ENCODE results near the gene RIGI.

The RIGI gene

DNA sequence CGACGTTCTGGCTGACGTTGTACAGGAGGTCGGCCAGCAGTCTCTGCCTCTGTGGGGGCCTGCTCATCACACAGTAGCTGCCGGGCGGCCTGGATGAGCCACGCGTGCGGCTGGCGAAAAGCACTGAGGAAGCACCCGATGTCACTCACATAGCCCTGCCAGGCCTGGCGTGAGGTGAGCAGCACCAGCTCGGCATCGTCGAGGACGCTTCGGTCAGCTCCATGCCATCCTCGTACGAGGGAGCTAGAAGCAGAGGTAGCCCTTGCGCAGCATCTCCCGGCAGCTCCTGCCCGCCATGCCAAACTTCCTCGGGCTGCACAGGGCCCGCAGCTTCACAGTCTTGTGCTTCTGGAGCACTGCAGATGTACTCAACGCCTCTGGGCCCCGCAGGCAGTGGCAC, 40.8 kb upstream of the RIGI start:
- H3K9me2 ChIP-seq (replicated peaks; ENCODE audit: insufficient read depth, low read length) = no peaks in the 10 kb centered on the region
- no peak for TF ChIP-seq EZH2phosphoT487 (conservative IDR thresholded peaks at IDR 0.05; ENCODE audit: low read length)
- TF ChIP-seq, protein P1, sequence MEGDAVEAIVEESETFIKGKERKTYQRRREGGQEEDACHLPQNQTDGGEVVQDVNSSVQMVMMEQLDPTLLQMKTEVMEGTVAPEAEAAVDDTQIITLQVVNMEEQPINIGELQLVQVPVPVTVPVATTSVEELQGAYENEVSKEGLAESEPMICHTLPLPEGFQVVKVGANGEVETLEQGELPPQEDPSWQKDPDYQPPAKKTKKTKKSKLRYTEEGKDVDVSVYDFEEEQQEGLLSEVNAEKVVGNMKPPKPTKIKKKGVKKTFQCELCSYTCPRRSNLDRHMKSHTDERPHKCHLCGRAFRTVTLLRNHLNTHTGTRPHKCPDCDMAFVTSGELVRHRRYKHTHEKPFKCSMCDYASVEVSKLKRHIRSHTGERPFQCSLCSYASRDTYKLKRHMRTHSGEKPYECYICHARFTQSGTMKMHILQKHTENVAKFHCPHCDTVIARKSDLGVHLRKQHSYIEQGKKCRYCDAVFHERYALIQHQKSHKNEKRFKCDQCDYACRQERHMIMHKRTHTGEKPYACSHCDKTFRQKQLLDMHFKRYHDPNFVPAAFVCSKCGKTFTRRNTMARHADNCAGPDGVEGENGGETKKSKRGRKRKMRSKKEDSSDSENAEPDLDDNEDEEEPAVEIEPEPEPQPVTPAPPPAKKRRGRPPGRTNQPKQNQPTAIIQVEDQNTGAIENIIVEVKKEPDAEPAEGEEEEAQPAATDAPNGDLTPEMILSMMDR (IDR thresholded peaks at IDR 0.05; ENCODE audit: insufficient read depth, low read length, poor library complexity, severe bottlenecking) = no peak
- H3K4me3 ChIP-seq (ENCODE audit: insufficient read depth, low read length, poor library complexity, severe bottlenecking) = no peak overlapping the region
- H3K27me3 ChIP-seq (ENCODE audit: low read length) = no peaks in the 10 kb centered on the region
- no peak overlapping the region for H2AFZ ChIP-seq (ENCODE audit: low read depth, low read length, severe bottlenecking)
- no peak overlapping the region for H3K27ac ChIP-seq (ENCODE audit: low read depth, low read length)
- peaks cover 48% of the 10 kb centered on the region for H3K79me2 ChIP-seq (ENCODE audit: insufficient read depth, low read length)
- H3K9me3 ChIP-seq (ENCODE audit: insufficient read depth, low read length) = no peaks in the 10 kb centered on the region
- no peak overlapping the region for H3K4me2 ChIP-seq (ENCODE audit: low read depth, low read length, poor library complexity, severe bottlenecking)
- peaks cover 2% of the 10 kb centered on the region; the same call in 1 of the 2 replicates for H4K20me1 ChIP-seq (ENCODE audit: low read depth, low read length)
- H3K36me3 ChIP-seq (ENCODE audit: low read length) = no peaks in the 10 kb centered on the region
- no peaks in the 10 kb centered on the region for H3F3A ChIP-seq (ENCODE audit: insufficient read depth)
- no peak overlapping the region for H3K9ac ChIP-seq (ENCODE audit: low read length)

DNA sequence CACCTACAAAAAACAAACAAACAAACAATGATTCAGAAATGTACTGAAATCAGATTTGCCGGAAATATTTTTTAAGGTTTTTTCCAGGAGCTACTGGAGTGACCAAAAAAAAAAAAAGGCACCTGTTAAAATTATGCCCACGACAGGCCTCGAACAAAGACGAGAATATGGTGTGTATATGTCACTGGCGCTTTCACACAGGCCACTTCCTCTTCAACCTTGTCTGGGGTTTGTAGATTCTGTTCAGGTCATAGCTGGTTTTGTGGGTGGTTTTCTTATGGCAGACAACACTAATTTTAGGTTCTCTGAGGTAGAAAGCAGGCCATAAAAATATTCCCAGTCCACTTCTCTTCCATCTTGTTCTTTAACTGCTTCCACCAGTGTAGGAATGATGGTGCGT, 40.0 kb upstream of the RIGI start:
- no peak for TF ChIP-seq EZH2phosphoT487 (conservative IDR thresholded peaks at IDR 0.05; ENCODE audit: low read length)
- TF ChIP-seq, protein P1 (IDR thresholded peaks at IDR 0.05; ENCODE audit: insufficient read depth, low read length, poor library complexity, severe bottlenecking) = no peak
- Histone ChIP-seq H3K9me2 (replicated peaks; ENCODE audit: insufficient read depth, low read length) (no peaks in the 10 kb centered on the region), H3K4me3 (ENCODE audit: insufficient read depth, low read length, poor library complexity, severe bottlenecking) (no peak overlapping the region)

DNA sequence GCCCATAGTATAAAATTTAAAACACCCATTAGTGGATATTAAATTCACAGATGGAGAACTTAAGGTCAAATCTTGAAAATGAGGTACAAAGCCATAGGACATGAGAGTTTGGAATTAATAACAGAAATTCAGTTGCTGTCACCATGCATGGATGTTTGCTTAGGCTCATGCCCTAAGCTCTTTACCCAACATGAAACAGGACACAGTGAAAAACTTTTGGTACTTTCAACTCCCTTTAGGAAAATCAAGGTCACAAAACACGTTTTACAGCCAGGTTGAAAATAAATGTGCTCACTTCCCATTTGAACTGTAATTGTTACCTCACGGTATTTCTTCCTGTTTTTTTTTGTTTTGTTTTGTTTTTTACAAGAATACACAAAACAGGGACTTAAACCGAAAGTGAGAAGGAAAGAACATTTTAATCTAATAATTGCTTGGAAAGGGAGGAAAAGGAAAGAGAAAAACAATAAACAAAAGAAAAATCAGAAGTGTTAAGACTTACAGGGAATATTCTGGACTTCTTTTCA, 32.5 kb upstream of the RIGI start:
- H3F3A ChIP-seq (ENCODE audit: insufficient read depth) = peaks cover 13% of the 10 kb centered on the region; the same call in 1 of the 2 replicates
- H3K79me2 ChIP-seq (ENCODE audit: insufficient read depth, low read length) = peaks cover 53% of the 10 kb centered on the region
- TF ChIP-seq EZH2phosphoT487 (conservative IDR thresholded peaks at IDR 0.05; ENCODE audit: low read length) = no peak
- TF ChIP-seq, protein P1 (IDR thresholded peaks at IDR 0.05; ENCODE audit: insufficient read depth, low read length, poor library complexity, severe bottlenecking) = no peak
- no peaks in the 10 kb centered on the region for H3K9me2 ChIP-seq (replicated peaks; ENCODE audit: insufficient read depth, low read length)
- H3K4me3 ChIP-seq (ENCODE audit: insufficient read depth, low read length, poor library complexity, severe bottlenecking) = no peak overlapping the region
- H3K36me3 ChIP-seq (ENCODE audit: low read length) = 0 out of 2 replicates have a peak, but pooled peaks cover 3% of the 10 kb centered on the region
- H3K27me3 ChIP-seq (ENCODE audit: low read length) = no peaks in the 10 kb centered on the region
- H2AFZ ChIP-seq (ENCODE audit: low read depth, low read length, severe bottlenecking) = no peak overlapping the region
- H4K20me1 ChIP-seq (ENCODE audit: low read depth, low read length) = peaks cover 5% of the 10 kb centered on the region; the same call in 1 of the 2 replicates
- no peaks in the 10 kb centered on the region for H3K9me3 ChIP-seq (ENCODE audit: insufficient read depth, low read length)
- H3K4me2 ChIP-seq (ENCODE audit: low read depth, low read length, poor library complexity, severe bottlenecking) = no peak overlapping the region
- no peak overlapping the region for H3K9ac ChIP-seq (ENCODE audit: low read length)
- H3K27ac ChIP-seq (ENCODE audit: low read depth, low read length) = no peak overlapping the region

More for the DNA sequence above, 40.0 kb upstream of the RIGI start:
- peaks cover 40% of the 10 kb centered on the region for H3K79me2 ChIP-seq (ENCODE audit: insufficient read depth, low read length)
- H3K9ac ChIP-seq (ENCODE audit: low read length) = no peak overlapping the region
- no peaks in the 10 kb centered on the region for H3K9me3 ChIP-seq (ENCODE audit: insufficient read depth, low read length)
- H3K27me3 ChIP-seq (ENCODE audit: low read length) = no peaks in the 10 kb centered on the region
- no peak overlapping the region for H2AFZ ChIP-seq (ENCODE audit: low read depth, low read length, severe bottlenecking)
- H3K27ac ChIP-seq (ENCODE audit: low read depth, low read length) = no peak overlapping the region
- H3K4me2 ChIP-seq (ENCODE audit: low read depth, low read length, poor library complexity, severe bottlenecking) = no peak overlapping the region
- no peaks in the 10 kb centered on the region for H3K36me3 ChIP-seq (ENCODE audit: low read length)
- H4K20me1 ChIP-seq (ENCODE audit: low read depth, low read length) = no peaks in the 10 kb centered on the region
- H3F3A ChIP-seq (ENCODE audit: insufficient read depth) = no peaks in the 10 kb centered on the region

Data from SU-DHL-6 (cell line).